Left ventricle myocardium inferior (tissue), 1 donor: ENCODE measurements around the gene TMEM184B. TPM values are rescaled to one million over a fixed set of nuclear protein-coding genes. Genes with fewer than 3 reads are reported as not detected.

Experiments
- DNase-seq: peaks from one replicate; pipeline ENCODE4 v3.0.0-alpha.2; 2020
- H3K27ac ChIP-seq: fragments of 200-600 bp; replicated peaks from 2 replicates; pipeline ENCODE4 v1.8.0; 2021
- H3K27me3 ChIP-seq: fragments of 200-600 bp; 2 replicates; pipeline ENCODE4 v1.8.0; 2021; ENCODE audit warnings: low read depth
- H3K36me3 ChIP-seq: fragments of 200-600 bp; 2 replicates; pipeline ENCODE4 v1.8.0; 2021
- H3K4me1 ChIP-seq: fragments of 200-600 bp; 2 replicates; pipeline ENCODE4 v1.8.0; 2021
- H3K4me3 ChIP-seq: fragments of 200-600 bp; 2 replicates; pipeline ENCODE4 v1.8.0; 2021; ENCODE audit warnings: mild to moderate bottlenecking, moderate library complexity
- H3K9me3 ChIP-seq: fragments of 200-600 bp; replicated peaks from 2 replicates; pipeline ENCODE4 v1.8.0; 2021
- CTCF ChIP-seq: fragments of 200-600 bp; IDR thresholded peaks from 2 replicates; pipeline ENCODE4 v1.8.0; 2021; ENCODE audit warnings: antibody characterized with exemption, mild to moderate bottlenecking, borderline replicate concordance
- intact Hi-C: fragments of 100-400 bp; cut with micrococcal nuclease; formaldehyde crosslinking; loops from one replicate; pipeline ENCODE4 v1.11.0; 2022
- total RNA-seq: library from RNA; stranded (reverse); fragmentation: NEBNext Ultra II Directional; extraction: Animal tissue kit (Norgen Biotek cat#: 25700); gene quantifications from one replicate; pipeline ENCODE4 v1.2.1, GENCODE V29; 2021
- donor health status: DM: no; HTN: yes; CAD: no; lungs with severe emphysema.

The TMEM184B gene
- total RNA-seq, 1 donor from 2014 or later = 50.6 TPM

- intact Hi-C loops = no loop called here
- H3K36me3 ChIP-seq = peaks cover 41% of the 10 kb centered on the region
These were observed 26.7 kb downstream of the TMEM184B start for GRCh38 chr22:38246046-38246658.

GRCh38 chr22:38244106-38244505 lies 28.7 kb downstream of the TMEM184B start:
- H3K9me3 ChIP-seq = no peaks in the 10 kb centered on the region
- peaks cover 72% of the 10 kb centered on the region for H3K4me1 ChIP-seq
- H3K27ac ChIP-seq = peak overlapping the region; percentile 70
- DNase-seq = no peak
- intact Hi-C loops = no loop called here
- peaks cover 41% of the 10 kb centered on the region for H3K36me3 ChIP-seq
- no peaks in the 10 kb centered on the region for H3K27me3 ChIP-seq
- TF ChIP-seq CTCF = no peak
- H3K4me3 ChIP-seq = no peak overlapping the region

More at GRCh38 chr22:38246046-38246658, 26.7 kb downstream of the TMEM184B start:
- peak overlapping the region; percentile 79 for H3K27ac ChIP-seq
- TF ChIP-seq CTCF = no peak
- no peak overlapping the region for H3K4me3 ChIP-seq
- no peaks in the 10 kb centered on the region for H3K27me3 ChIP-seq
- DNase-seq = no peak
- peaks cover 69% of the 10 kb centered on the region for H3K4me1 ChIP-seq
- H3K9me3 ChIP-seq = peaks cover 4% of the 10 kb centered on the region

- peak; percentile 42 for DNase-seq
- Histone ChIP-seq H3K27ac (peak overlapping the region; percentile 70), H3K36me3 (peaks cover 41% of the 10 kb centered on the region), H3K4me1 (peaks cover 81% of the 10 kb centered on the region), H3K4me3 (no peak overlapping the region), H3K27me3 (no peaks in the 10 kb centered on the region), H3K9me3 (no peaks in the 10 kb centered on the region)
- intact Hi-C loops = no loop called here
- no peak for TF ChIP-seq CTCF
These were observed 29.6 kb downstream of the TMEM184B start for GRCh38 chr22:38243007-38243765.

- no peak for DNase-seq
These were observed 32.0 kb downstream of the TMEM184B start for GRCh38 chr22:38240734-38241252.

More at GRCh38 chr22:38240734-38241252, 32.0 kb downstream of the TMEM184B start:
- no peak for TF ChIP-seq CTCF
- H3K27ac ChIP-seq = peak overlapping the region; percentile 42
- intact Hi-C loops = no loop called here
- no peak overlapping the region for H3K4me3 ChIP-seq
- peaks cover 83% of the 10 kb centered on the region for H3K4me1 ChIP-seq
- H3K36me3 ChIP-seq = peaks cover 41% of the 10 kb centered on the region
- no peaks in the 10 kb centered on the region for H3K9me3 ChIP-seq
- no peaks in the 10 kb centered on the region for H3K27me3 ChIP-seq
